ENCODE data around the gene VAMP2.
A peak's percentile ranks its signal among the peaks of the same experiment; 100 is the strongest.

VAMP2 gene

DNA sequence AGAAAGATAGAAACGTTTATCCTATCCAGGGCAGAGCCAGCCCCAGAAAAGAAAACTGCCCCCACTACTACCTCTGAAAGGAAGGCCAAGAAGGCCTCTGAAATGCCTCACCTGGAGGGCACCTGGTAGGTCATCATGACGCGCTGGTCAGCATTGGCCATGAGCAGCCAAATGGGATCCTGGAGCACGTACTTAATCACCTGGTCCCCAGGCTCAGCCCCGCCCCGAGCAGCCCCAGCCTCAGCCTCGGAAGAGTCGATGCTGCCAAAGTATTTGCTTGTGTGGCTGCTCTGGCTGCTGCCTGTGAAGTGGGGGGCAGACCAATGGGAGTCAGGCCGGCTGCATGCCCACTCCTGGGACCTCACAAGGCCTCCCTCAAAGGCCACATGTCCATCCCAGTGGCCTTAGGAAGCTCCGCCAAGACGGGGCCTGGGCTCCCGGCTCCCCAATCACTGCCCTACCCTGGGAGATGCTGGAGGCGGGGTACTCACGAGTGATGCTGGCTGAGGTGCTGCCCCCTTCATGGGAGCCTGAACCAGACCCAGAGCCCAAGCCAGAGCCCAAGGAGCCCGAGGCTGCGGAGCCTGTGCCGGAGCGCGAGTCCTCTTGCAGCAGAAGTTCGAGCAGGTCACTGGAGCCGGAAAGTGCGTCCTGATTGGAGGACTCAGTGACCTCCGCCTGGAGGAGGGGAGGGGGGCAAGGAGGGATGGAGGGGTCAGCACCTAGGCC, 20.4 kb downstream of the VAMP2 start:
- peak; percentile 45 for DNase-seq

DNA sequence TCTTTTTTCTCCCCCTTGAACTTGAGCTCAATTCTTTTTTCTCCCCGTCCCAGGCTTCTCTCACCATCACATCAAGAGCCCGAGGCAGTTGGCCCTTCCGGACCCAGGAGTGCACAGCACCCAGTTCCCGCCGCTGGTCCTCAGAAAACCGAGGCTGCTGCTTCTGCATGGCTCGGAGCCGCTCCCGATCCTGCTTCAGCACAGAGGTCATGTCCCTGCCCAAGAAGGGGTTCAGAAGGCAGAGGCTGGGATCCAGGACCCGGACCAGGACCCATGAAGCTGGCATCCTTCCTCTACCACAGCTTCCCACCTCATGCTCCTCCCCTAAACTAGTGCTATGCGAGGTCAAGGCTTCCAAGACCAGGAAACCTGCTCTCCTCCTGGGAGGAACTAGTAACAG, 21.0 kb downstream of the VAMP2 start:
- peak; percentile 31 for DNase-seq

DNA sequence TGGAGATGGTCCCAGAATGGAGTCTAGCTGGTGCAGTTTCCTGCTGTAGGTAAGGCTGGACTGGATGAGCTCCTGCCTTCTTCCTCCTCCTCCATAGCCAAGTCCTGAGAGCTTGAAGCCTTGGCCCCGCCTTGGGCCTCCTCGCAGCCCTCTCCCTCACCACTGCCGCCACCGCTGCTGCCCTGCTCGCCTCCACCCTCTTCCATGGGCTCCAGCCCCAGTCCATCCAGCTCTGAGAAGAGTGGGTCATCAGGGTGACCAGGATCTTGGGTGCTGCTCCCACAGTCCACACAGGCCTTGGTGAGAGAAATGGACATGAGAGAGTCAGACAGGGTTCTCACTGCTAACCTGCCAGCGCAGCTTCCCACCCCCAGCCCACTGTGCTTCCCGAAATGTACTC, 21.7 kb downstream of the VAMP2 start:
- peak; percentile 32 for DNase-seq

DNA sequence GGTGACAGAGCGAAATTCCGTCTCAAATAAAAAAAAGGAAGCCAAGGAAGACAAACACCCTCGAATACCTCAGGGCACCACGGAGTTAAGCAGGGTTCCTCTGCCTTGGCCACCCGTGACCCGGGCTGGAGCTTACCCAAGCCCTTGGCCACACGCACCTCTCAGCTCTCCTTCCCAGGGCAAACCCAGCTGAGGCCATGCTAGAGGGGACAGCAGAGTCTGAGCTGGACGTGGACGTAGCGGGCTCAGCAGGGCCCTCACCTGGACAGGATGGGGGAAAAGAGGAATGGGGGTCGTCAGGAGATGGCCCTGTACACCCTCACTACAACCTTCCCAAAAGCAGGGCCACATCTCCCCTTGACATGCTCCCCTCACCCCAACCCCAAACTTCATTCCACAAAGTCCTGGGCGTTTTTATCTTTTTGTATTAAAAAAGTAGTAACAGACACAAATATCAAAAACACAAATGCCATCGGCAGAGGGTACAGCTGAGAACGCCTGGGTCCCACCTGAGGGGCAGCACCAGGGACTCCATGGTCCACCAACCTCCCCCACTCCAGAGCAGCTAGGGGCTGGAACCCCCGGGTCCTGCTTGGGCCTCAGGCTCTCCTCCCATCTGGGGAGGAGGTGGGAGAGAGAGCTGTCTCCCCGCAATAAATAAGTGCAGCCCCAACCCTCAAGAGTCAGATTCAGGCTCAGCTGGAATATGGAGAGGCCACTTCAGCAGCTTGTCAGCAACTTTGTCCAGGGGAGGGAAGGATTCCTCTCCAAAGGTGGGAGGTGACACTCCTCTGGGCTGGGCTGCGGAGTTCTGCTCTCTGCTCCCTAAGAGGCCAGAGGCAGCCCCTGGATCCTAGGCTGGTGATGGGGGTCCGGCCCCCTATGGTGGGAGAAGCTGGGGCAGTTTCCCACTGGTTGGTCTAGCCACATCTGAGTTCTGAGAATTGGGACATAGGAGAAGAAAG, 22.4 kb downstream of the VAMP2 start:
- peak; percentile 49 for DNase-seq

DNA sequence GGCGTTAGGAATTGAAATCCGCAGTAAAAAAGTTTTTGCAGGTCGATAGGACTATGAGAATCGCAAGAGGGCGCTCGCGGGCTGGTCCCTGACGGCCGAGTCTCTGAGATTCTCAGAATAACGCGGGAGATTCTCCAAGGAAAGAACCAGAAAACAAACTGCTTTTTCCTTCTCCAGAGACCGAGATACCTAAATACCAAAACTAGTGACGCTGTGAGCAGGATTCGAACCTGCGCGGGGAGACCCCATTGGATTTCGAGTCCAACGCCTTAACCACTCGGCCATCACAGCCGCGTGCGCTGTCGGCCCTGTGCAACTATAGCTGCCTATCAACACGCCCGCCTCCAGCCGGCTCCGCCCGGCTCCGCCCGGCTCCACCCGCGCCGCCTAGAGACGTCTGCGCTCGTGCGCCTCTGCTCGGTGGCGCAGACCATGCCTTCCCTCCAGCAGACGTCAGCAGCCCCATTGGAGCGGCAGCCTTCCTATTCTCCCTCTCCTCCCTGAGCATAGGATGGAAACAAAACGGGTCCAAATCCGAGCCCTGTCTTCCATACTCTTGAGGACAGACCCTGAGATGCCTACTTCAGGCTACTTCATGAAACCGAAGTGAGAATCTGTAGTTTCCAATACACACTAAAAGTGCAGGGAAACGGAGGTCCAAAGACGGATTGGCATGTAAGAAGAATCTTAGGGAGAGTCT, 23.9 kb downstream of the VAMP2 start:
- DNase-seq: peak; percentile 99

DNA sequence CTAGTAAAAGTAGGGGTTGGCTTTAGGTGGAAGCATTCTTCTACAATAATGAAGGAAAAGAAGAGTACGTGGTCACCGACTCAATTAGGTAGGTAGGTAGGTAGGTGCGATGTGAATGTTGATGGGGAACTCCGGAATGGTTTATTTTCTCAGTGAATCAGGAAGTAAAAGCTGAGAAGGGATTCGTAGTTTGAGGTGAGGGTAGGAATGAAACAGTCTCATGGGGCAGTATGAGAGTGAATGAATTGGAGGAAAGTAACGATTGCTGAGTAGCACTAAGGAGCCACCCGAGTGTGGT, 24.4 kb downstream of the VAMP2 start:
- DNase-seq: no peak

DNA sequence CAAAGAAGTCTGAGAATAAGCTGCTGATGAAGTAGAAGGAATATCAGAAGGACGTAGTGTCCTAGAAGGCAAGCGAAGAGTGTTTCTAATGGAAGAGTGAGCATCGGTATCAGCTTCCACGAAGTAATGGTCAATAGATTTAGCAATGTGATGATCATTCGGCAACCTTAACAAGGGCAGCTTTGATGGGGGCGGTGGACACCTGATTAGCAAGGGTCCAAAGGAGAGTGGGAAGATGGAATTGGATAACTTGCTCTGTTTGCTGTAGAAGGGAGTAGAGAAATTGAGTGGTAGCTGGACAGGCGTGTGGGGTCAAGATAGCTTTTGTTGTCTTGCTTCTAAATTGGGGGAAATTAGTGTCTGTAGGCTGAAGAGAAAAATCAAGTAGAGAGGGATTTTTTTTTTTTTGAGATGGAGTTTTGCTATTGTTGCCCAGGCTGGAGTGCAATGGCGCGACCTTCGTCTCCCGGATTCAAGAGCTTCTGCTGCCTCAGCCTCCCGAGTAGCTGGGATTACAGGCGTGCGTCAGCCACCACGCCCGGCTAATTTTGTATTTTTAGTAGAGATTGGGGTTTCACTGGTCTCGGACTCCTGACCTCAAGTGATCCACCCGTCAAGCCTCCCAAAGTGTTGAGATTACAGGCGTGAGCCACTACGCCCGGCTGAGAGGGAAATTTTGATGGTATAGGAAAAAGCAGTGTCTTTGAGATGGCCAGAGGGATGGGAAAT, 24.9 kb downstream of the VAMP2 start:
- DNase-seq: no peak

DNA sequence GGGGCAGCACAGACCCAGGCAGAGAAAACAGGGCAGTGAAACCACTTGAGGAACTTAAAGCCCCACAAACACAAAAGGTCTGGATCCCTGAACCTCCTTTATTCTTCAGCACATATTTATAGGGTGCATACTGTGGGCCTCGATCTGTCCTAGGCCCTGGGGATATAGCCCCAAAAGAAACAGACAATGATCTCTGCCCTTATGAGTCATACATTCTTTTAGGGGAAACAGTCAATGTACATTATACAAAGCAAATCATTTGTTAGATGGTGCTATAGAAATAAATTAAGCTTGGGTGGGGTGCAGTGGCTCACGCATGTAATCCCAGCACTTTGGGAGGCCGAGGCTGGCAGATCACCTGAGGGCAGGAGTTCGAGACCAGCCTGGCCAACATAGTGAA, 28.8 kb downstream of the VAMP2 start:
- no peak for DNase-seq

DNA sequence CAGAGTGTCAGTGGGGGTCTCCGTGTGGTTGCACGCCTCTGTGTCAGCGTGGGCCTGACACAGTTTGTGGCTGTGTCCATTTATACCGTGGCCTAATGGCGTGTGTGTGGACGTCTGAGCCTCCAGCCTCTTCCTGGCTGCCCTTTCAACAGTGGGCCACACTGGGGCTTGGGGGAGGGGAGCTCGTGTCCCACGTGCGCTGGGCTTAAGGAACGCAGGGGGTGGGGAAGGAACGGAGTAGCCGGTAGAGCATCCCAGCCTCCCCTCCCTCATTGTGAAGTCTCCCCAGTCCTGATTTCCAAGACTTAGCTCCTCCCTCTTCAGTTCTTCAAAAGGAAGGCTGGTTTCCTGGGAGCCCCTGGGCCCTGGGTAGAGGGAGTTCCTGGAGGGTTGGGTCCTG, 29.3 kb downstream of the VAMP2 start:
- DNase-seq: peak; percentile 16

DNA sequence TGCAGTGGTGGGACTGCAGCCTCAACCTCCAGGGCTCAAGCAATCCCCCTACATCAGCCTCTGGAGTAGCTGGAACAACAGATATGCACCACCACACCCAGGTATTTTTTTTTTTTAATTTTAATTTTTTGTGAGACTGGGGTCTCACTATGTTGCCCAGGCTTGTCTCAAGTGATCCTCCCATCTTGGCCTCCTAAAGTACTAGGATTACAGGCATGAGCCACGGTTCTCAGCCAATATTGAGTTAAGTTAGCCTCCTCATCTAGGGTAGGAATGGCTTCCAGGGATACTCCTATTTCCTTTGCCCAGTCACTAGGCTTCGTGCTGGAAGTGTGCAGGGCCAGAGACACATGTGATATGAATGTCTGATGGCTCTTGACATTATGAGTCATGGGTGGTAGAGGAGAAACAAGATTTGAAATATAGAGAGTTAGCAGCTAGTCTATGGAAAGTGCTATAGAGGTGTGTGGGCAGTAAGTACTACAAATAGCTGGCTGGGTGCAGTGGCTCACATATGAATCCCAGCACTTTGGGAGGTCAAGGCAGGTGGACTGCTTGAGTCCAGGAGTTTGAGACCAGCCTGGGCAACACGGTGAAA, 30.8 kb downstream of the VAMP2 start:
- no peak for DNase-seq

DNA sequence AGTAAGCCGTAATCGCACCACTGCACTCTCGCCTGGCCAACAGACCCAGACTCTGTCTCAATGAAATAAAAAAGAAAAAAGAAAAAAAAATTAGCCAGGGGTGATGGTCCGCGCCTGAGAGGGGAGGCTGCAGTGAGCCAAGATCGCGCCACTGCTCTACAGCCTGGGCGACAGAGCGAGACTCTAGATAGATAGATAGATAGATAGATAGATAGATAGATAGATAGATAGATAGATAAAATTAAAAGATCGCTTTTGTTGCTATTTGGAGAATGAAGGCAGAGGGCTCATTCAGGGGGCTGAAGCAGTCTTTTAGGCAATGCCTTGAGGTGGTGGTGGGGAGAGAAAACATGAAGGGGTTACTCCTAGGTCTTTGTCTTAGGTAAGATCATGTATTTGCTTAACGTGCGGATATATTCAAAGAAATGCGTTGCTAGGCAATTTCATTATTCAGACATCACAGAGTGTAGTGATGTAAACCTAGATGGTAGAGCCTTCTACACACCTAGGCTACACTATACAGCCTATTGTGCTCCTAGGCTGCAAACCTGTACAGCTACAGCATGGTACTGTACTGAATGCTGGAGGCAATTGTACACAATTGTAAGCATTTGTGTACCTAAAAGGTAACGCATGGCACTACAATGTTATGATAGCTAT, 34.5 kb downstream of the VAMP2 start:
- DNase-seq: no peak

DNA sequence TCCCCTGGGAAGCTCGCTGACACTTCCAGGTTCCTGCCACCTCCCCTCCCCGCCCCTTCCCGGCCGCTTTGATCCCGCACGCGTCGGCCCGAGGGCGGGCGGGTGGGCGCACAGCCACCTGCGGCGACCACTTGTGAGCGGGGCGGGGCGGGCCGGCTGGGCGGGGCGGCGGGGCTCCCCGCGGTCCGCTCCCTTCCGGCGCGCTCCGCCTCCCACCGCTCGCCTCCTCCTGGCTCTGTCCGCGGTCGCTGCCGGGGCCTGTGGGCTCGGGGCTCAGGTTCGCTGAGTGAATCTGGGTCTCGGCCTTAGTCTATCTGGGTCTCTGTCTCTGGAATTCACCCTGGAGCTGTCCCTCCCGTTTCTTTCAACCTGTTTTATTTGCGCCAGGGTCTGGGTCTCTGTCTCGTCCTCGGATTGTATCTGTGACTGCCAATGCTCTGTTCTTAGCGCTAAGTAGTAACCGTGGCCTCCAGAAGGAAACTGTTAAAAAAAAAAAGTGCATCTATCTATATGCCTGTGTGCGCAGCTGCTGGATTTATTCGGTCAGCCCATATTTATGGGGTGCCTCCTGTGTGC, 36.2 kb downstream of the VAMP2 start:
- peak; percentile 62 for DNase-seq

DNA sequence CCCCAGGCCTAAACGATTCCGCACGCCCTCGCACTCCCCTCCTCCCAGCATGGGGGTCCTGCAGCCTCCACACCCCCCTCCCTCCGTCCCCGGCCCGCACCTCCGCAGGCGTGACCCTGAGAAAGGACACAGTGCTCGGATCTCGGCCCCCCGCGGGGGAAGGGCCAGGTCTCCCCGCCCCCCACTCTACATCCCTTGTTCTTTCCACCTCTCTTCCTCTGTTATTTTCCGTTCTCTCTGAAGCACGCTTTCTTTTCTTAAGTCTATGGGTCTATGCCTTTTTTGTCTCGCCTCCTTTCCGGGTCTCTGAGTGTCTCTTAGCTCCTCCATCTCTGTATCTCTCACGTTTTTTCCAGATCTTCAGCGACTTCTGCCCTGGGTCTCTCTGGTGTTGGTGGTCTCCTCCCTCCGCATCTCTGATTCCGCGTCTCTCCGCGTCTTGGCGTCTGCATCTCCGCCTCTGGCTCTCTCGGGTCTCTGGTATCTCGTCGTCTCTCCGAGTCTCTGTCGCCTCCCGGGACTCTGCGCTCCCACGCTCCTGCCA, 36.7 kb downstream of the VAMP2 start:
- DNase-seq: no peak

DNA sequence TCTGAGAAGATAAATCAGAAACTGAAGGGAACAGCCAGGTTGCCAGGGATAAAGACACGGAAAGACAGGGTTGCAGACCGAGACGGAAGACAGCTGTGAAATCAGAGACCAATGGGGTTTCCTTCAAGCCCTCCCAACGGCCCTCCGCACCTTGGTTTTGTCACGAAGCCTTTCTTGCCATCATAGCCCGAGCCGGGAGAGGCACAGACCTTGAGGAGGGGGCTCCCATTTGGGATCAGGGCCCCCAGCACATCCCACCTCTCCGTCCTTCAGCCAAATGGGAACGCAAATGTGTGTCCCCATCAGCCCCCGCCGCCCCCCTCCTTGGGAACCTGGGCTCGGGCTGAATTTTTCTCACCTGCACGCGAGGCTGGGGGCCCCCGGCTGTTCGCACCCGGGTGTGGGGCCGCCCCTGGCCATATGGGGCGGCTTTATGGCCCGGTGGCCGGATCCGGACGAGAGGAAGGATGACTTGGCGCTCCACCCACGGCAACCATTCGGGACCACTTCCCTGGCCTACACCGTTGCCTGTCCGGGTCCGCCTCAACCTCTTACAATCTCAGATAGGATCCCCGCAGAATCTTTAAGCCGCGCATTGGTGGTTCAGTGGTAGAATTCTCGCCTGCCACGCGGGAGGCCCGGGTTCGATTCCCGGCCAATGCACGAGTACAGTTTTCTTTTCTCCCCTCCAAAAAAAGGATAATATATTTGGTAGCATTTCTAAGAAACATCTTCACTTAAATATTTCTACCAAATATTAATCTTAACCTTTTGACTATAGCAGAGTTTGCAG, 37.4 kb downstream of the VAMP2 start:
- DNase-seq: peak; percentile 93

DNA sequence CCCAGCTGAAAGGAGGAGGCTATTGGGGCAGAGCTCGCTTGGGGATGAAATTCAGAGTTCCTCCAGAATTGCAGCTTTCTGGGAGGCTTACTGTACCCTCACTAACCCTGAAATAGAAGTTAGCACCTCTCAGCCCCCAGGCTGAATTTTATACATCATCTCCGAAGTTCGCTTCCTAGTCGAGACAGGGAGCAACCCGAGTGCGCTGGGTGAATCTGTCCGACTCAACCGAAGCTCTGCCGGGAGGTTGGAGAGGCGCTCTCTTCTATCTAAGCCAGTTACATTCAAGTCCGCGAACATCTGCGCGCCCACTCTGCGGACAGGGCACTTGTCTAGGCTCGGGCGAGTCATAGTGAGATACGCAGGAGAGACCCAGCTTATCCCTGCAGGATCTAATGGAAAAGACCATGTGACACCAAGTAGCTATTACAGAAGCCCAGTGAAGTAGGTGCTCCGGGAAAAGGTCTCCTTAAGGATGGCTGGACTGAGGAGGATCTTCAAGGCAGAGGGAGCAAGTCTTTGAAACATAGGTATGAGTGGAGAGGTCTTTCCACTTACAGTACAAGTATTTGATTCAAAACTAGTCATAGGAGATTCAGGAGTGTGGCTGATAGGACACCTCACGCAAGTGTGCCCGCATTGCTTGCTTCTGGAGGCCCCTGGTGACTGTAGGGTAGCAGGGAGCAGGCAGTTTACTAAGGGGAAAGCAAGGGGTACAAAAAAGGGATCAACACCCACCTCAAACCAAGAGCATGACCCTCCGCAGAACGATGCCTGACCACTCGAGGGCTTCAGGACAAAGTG, 38.2 kb downstream of the VAMP2 start:
- DNase-seq: no peak

DNA sequence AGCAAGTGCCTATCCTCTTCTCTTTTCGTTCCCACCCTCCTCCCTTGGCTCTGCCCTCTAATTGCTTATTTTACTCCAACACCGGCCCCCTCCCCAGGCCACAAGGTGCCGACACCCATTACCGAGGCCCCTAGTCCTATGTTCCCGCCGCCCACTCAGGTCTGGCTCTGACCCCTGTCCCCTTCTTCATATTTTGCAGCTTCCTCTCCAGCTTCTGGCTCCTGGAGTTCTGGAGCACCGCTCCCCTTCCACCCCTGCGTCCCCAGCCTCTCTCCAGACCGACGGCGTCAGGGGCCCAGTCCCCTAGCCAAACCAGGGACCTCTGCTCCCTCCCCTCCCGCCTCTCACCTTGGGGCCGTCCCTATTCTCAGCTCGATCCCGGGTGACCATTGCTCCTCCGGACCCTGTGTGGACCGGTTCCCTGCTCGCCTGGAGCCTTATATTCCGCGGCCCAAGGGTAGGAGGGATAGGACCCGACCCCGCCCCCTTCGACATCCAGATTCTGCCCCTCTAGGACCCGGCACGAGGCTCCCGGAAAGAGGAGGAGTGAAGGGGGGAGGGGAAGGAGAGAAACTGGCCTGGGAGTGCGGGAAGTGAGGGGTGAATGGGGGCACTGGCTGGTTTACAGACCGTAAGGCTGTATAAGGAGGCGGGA, 38.9 kb downstream of the VAMP2 start, which contains the start of gene HES7:
TSS of gene HES7 (minus strand) at position 412 of the 655 bp plus-strand sequence. CDS start at position 390, 22 bp downstream.
- no peak for DNase-seq

DNA sequence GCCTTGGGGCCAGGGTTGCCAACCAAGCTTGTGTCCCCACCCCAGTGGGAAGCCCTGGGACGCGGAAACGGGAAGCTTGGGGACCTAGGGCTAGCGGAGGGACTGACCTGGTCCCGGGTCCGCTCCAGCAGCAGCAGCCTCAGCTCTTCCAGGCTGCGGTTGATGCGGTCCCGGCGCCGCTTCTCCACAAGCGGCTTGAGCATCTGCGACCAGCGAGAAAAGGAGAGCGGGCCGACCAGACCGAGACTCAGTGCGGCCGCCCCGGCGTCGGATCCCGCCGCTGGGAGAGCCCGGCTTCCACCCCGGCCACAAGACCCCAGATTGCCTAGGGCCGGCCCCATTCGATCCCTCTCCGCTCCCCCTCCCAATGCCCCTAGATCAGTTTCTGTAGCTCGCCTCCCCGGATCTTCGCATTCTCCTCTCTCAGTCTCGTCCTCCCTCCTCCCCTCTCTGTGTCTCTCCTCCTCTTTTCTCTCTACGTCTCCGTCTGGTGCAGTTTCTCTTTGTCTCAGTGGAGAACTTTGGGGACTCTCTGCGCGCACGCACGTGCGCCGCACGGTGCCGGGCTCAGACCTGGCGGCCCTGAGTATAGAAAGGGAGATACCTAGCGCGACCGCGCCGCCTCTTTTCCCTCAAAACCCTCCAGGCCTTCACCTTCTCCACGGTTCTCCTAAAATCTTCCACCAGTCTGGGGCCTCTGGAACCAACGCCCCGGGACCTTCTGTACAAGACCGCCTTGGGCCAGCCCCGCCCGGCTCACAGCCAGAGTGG, 39.6 kb downstream of the VAMP2 start:
- peak; percentile 44 for DNase-seq

DNA sequence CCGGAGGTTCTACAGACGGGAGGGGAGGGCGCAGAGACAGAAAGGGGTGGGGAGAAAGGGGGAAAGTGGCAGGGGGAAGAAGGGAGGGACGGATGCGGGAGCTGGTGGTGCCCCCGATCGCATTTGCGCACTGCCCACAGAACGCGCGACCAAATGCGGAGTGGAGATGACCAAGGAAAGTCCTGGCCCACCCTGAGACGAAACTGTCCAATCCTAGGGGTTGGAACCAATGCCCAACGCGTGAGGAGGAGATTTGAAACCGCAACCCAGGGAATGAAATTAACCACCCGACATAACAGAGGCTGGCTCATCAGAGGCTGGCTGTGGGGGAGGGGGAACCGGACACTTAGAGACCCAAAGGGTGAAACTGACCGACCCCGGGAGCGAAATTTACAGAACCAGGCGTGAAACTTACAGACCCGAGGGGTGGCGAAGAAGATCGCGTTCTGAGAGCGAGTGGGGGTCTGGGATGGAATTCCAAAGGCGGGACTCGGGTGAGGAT, 40.3 kb downstream of the VAMP2 start:
- peak; percentile 43 for DNase-seq

All from femur (tissue), 1 donor.